Endothelial cell of umbilical vein (primary cell): ENCODE measurements around the gene OLFM1. TPM values are rescaled to one million over a fixed set of nuclear protein-coding genes. Genes with fewer than 3 reads are reported as not detected.

Source experiments
- BruUV-seq: library from RNA; stranded (reverse); fragments of 400-500 nt; replicated peaks from 2 replicates; lab custom pipeline; 2021; lab: Mats Ljungman, UMichigan
- CTCF ChIA-PET: fragments of 300-600, 350-600 bp; sonication (Branson Sonifier 250); formaldehyde crosslinking; loops from one replicate; lab custom pipeline; 2021; ENCODE audit warnings: antibody characterized with exemption, inconsistent platforms; lab: Charles Lee
- POLR2A ChIA-PET: fragments of 300-600, 350-600 bp; sonication (Branson Sonifier 250); formaldehyde crosslinking; loops from one replicate; lab custom pipeline; 2021; ENCODE audit warnings: antibody characterized with exemption, inconsistent platforms; lab: Charles Lee
- DNase-seq: peaks from one replicate; pipeline ENCODE4 v3.0.0-alpha.2; 2011; ENCODE audit warnings: low read depth, low spot score
- FAIRE-seq: peaks from 2 replicates; lab custom pipeline; 2011; peaks lifted over from hg19 to GRCh38; lab: Jason Lieb, UNC
- H2AFZ ChIP-seq: 2 replicates; pipeline ENCODE4 v1.6.0; 2012; ENCODE audit warnings: low read depth, low read length, control low read depth, inconsistent platforms
- H3K27ac ChIP-seq: 2 replicates; pipeline ENCODE4 v1.5.1; 2011; ENCODE audit warnings: low read depth, mild to moderate bottlenecking, control low read depth, low read length, moderate library complexity; ENCODE audit not compliant: insufficient read depth
- H3K27me3 ChIP-seq, 2 experiments: 2 replicates each; pipeline versions ENCODE4 v1.6.0 to v1.6.1; 2011; ENCODE audit warnings: low read length in 2 of 2, mixed read lengths in 1 of 2; ENCODE audit not compliant: control insufficient read depth in 2 of 2, insufficient read depth in 2 of 2
- H3K36me3 ChIP-seq, 2 experiments: 2 replicates in 1 of 2; 3 replicates in 1 of 2; pipeline ENCODE4 v1.5.1; 2011; ENCODE audit warnings: low read length in 2 of 2, mild to moderate bottlenecking in 1 of 2, moderate library complexity in 1 of 2; ENCODE audit not compliant: control insufficient read depth in 2 of 2, insufficient read depth in 2 of 2; ENCODE audit errors: extremely low read depth in 1 of 2
- H3K4me1 ChIP-seq: 3 replicates; pipeline ENCODE4 v1.5.1; 2011; ENCODE audit warnings: mild to moderate bottlenecking, low read length; ENCODE audit not compliant: control insufficient read depth, insufficient read depth; ENCODE audit errors: extremely low read depth
- H3K4me2 ChIP-seq: 2 replicates; pipeline ENCODE4 v1.6.1; 2011; ENCODE audit warnings: low read length, control low read depth, mixed read lengths; ENCODE audit not compliant: insufficient read depth
- H3K4me3 ChIP-seq, 3 experiments: fragments of 200-600 bp in 1 of 3; sonication (generic), shearing (Covaris generic) in 1 of 3; replicated peaks in 1 of 3; 2 replicates each; pipeline ENCODE4 v1.5.1; 2011 to 2016; ENCODE audit warnings: control low read depth in 3 of 3, low read length in 3 of 3, mild to moderate bottlenecking in 2 of 3, inconsistent platforms in 1 of 3, low read depth in 1 of 3, moderate library complexity in 1 of 3; ENCODE audit not compliant: insufficient read depth in 1 of 3
- H3K79me2 ChIP-seq: 2 replicates; pipeline ENCODE4 v1.6.0; 2012; ENCODE audit warnings: low read length, inconsistent platforms; ENCODE audit not compliant: control insufficient read depth, insufficient read depth
- H3K9ac ChIP-seq: replicated peaks from 2 replicates; pipeline ENCODE3; 2011; ENCODE audit warnings: low read length, control low read depth; ENCODE audit not compliant: insufficient read depth; ENCODE audit errors: extremely low read depth
- H3K9me1 ChIP-seq: replicated peaks from 3 replicates; pipeline ENCODE4 v1.6.0; 2011; ENCODE audit warnings: mild to moderate bottlenecking, low read length; ENCODE audit not compliant: control insufficient read depth, insufficient read depth; ENCODE audit errors: extremely low read depth
- H3K9me3 ChIP-seq: replicated peaks from 2 replicates; pipeline ENCODE4 v1.5.1; 2012; ENCODE audit warnings: low read length, inconsistent platforms; ENCODE audit not compliant: control insufficient read depth, insufficient read depth
- H4K20me1 ChIP-seq: replicated peaks from 2 replicates; pipeline ENCODE3; 2011; ENCODE audit warnings: mild to moderate bottlenecking, low read length; ENCODE audit not compliant: control insufficient read depth, insufficient read depth; ENCODE audit errors: extremely low read depth
- CTCF ChIP-seq, 2 donors: IDR thresholded peaks; 1 replicate in 1 of 2; 2 replicates in 1 of 2; pipeline ENCODE4 v1.5.1; 2011; ENCODE audit warnings: low read length in 2 of 2, mild to moderate bottlenecking in 2 of 2, moderate library complexity in 2 of 2, control low read depth in 1 of 2, inconsistent platforms in 1 of 2, low read depth in 1 of 2; ENCODE audit not compliant: insufficient read depth in 1 of 2; ENCODE audit errors: extremely low read depth in 1 of 2
- EZH2 ChIP-seq: IDR thresholded peaks from 2 replicates; pipeline ENCODE4 v1.6.1; 2012; ENCODE audit warnings: borderline replicate concordance, low read depth, mild to moderate bottlenecking, moderate library complexity, low read length, inconsistent platforms; ENCODE audit not compliant: severe bottlenecking
- FOS ChIP-seq: IDR thresholded peaks from 2 replicates; pipeline ENCODE4 v1.6.1; 2011; ENCODE audit warnings: mild to moderate bottlenecking, low read length, moderate library complexity, borderline replicate concordance; ENCODE audit not compliant: insufficient read depth
- GATA2 ChIP-seq: IDR thresholded peaks from 2 replicates; pipeline ENCODE4 v1.7.0; 2011; ENCODE audit warnings: low read depth, mild to moderate bottlenecking, moderate library complexity, mixed read lengths, low read length; ENCODE audit not compliant: insufficient read length, insufficient read depth
- JUN ChIP-seq: IDR thresholded peaks from 2 replicates; pipeline ENCODE4 v1.6.1; 2011; ENCODE audit warnings: borderline replicate concordance, low read depth; ENCODE audit not compliant: insufficient read length, insufficient read depth
- MAX ChIP-seq: IDR thresholded peaks from 2 replicates; pipeline ENCODE4 v1.6.1; 2011; ENCODE audit not compliant: insufficient read depth, insufficient read length
- MYC ChIP-seq: IDR thresholded peaks from one replicate; pipeline ENCODE4 v1.6.1; 2011; ENCODE audit warnings: mild to moderate bottlenecking, low read depth, low read length
- POLR2A ChIP-seq: IDR thresholded peaks from 2 replicates; pipeline ENCODE4 v1.6.1; 2012; ENCODE audit warnings: low read depth, mild to moderate bottlenecking, control low read depth, low read length
- POLR2AphosphoS5 ChIP-seq: IDR thresholded peaks from 2 replicates; pipeline ENCODE4 v1.6.1; 2012; ENCODE audit warnings: low read depth, mild to moderate bottlenecking, control low read depth, low read length, moderate library complexity; ENCODE audit not compliant: insufficient read depth
- dilution Hi-C: fragments of 300-500 bp; cut with MboI; formaldehyde crosslinking; loops from one replicate; pipeline ENCODE4 v1.15.0; 2019; ENCODE audit warnings: low sequenced_read_pairs; ENCODE audit not compliant: extremely low pct_ligation_motif_present
- intact Hi-C: fragments of 100-400 bp; cut with micrococcal nuclease; formaldehyde crosslinking; loops from one replicate; pipeline ENCODE4 v1.10.0; 2022
- polyA plus RNA-seq, 4 experiments: library from polyadenylated mRNA; depleted of rRNA in 3 of 4; stranded (reverse) in 3 of 4; unstranded in 1 of 4; fragments of >200 nt; gene quantifications; 2 replicates each; pipeline versions ENCODE4 v1.2.1 to v1.2.3, GENCODE V29; 2011 to 2012; ENCODE audit warnings: missing spikeins in 1 of 4
- total RNA-seq: library from RNA; stranded (reverse); gene quantifications from 2 replicates; pipeline ENCODE4 v1.2.3, GENCODE V29; 2021

Gene OLFM1
- total and polyA plus RNA-seq, 2 donors (not counting 3 experiments of a cell fraction or from before 2014, with no cell fraction given) = 0.07 to 0.95 TPM

- no peaks in the 10 kb centered on the region for H3K27me3 ChIP-seq
- DNase-seq = no peak
- no peak overlapping the region for H3K9ac ChIP-seq
- FAIRE-seq = no peak
- H4K20me1 ChIP-seq = no peaks in the 10 kb centered on the region
- ChIA-PET POLR2A (no interaction called here), CTCF (no interaction called here)
- intact Hi-C loops (no loop called here), dilution Hi-C loops (no loop called here)
- H3K4me2 ChIP-seq = no peak overlapping the region
- no peaks in the 10 kb centered on the region for H3K9me1 ChIP-seq
- H3K27ac ChIP-seq = no peak overlapping the region
- H3K4me3 ChIP-seq = no peak overlapping the region
- no peaks in the 10 kb centered on the region for H3K36me3 ChIP-seq
- H3K9me3 ChIP-seq = peaks cover 2% of the 10 kb centered on the region
- no peak for TF ChIP-seq POLR2A
- TF ChIP-seq MAX = no peak
- no peak for TF ChIP-seq MYC
- TF ChIP-seq POLR2AphosphoS5 = no peak
- TF ChIP-seq CTCF (IDR thresholded peaks at IDR 0.05; ENCODE audit: extremely low read depth in 1 of 2, insufficient read depth in 1 of 2, low read depth in 1 of 2, low read length in 2 of 2) = no peak
- no peak for TF ChIP-seq JUN
- no peak for TF ChIP-seq GATA2
- TF ChIP-seq FOS = no peak
- TF ChIP-seq EZH2 = no peak
- no peak overlapping the region for H2AFZ ChIP-seq
- H3K79me2 ChIP-seq = no peaks in the 10 kb centered on the region
- H3K4me1 ChIP-seq = no peaks in the 10 kb centered on the region
- BruUV-seq = no TSS peak
Measured at GRCh38 chr9:135132008-135132407, 44.5 kb downstream of the OLFM1 start.
